GM20431 (cell line): ENCODE measurements around the gene BCL11A.

Source experiments
- in situ Hi-C: fragments of 300-500 bp; cut with MseI, MboI; formaldehyde crosslinking; loops from one replicate; pipeline ENCODE4 v1.15.0; 2020; ENCODE audit warnings: low sequenced_read_pairs; ENCODE audit not compliant: unreplicated experiment

BCL11A gene

GRCh38 chr2:60472663-60473289 is 80.7 kb downstream of the BCL11A start:
- in situ Hi-C loops = no loop called here

GRCh38 chr2:60472041-60472440 is 81.4 kb downstream of the BCL11A start:
- in situ Hi-C loops = no loop called here

GRCh38 chr2:60470340-60470739 is 83.1 kb downstream of the BCL11A start:
- in situ Hi-C loops = no loop called here

- in situ Hi-C loops = no loop called here
These were observed 83.7 kb downstream of the BCL11A start for GRCh38 chr2:60469536-60470317.

- in situ Hi-C loops = no loop called here
These were observed 84.9 kb downstream of the BCL11A start for GRCh38 chr2:60468382-60469085.

GRCh38 chr2:60466161-60466702 is 87.2 kb downstream of the BCL11A start:
- in situ Hi-C loops = no loop called here

- in situ Hi-C loops = no loop called here
These were observed 87.7 kb downstream of the BCL11A start for GRCh38 chr2:60465736-60466135.

- in situ Hi-C loops = no loop called here
These were observed 90.2 kb downstream of the BCL11A start for GRCh38 chr2:60463249-60463648.

- in situ Hi-C loops = no loop called here
These were observed 91.9 kb downstream of the BCL11A start for GRCh38 chr2:60461421-60462108.

- in situ Hi-C loops = no loop called here
These were observed 92.7 kb downstream of the BCL11A start for GRCh38 chr2:60460577-60461420.

- in situ Hi-C loops = no loop called here
These were observed 93.6 kb downstream of the BCL11A start for GRCh38 chr2:60459851-60460250.

GRCh38 chr2:60456115-60456770 is 97.2 kb downstream of the BCL11A start:
- in situ Hi-C loops = no loop called here

- in situ Hi-C loops = no loop called here
These were observed 99.6 kb downstream of the BCL11A start for GRCh38 chr2:60453872-60454271.

- in situ Hi-C loops = no loop called here
These were observed 100.2 kb downstream of the BCL11A start for GRCh38 chr2:60453301-60453700.

- in situ Hi-C loops = no loop called here
These were observed 103.0 kb downstream of the BCL11A start for GRCh38 chr2:60450488-60450887.

- in situ Hi-C loops = no loop called here
These were observed 105.5 kb downstream of the BCL11A start for GRCh38 chr2:60447943-60448342.

- in situ Hi-C loops = no loop called here
These were observed 106.8 kb downstream of the BCL11A start for GRCh38 chr2:60446413-60447267.

- in situ Hi-C loops = no loop called here
These were observed 107.7 kb downstream of the BCL11A start for GRCh38 chr2:60445684-60446179.
